ENCODE results near the gene ARHGAP23. TPM values are rescaled to one million over a fixed set of nuclear protein-coding genes. Genes with fewer than 3 reads are reported as not detected.

The ARHGAP23 gene
- total RNA-seq, 4 donors from 2014 or later = 8.2 to 37.7 (median 12.3) TPM

DNA sequence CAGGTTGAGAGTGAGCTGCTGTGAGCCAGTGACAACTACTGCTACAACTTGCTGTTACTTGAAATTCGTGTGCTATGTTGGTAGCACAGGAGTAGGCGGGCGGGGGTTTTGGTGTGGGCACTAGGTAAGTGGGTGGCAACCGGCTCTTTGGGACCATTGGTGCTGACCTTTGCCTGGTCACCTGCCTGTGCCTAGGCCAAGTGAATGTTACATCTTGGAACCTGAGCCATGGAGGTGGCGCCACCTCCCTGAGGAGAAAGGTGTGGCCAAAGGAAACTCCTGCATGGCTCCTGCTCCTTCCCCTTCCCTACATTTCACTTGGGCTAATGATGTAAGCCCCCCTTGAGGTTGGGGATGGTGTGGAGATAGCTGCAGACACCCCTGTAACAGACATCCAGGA lies 25.4 kb upstream of the ARHGAP23 start:
- no peak for TF ChIP-seq CTCF (IDR thresholded peaks at IDR 0.05; ENCODE audit: low read depth)

DNA sequence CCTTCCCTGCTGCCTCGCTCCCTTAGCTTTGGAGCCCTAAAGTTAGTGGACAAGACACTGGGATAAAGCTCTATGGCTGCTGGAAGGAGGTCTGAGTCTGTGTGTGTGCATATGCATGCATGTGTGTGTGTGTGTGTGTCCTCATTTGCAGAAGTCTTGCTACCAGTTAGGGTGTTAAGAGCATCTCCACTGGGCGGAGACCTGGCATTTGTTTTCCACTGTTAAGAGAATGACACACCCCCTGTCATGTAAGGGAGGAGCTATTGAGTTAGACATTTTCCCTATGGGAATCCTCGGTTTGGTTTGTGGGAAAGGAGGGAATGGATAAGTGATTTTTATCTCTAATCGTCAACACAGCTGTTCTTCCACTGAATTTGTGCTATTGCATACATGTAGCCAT lies 24.8 kb upstream of the ARHGAP23 start:
- no peak for TF ChIP-seq CTCF (IDR thresholded peaks at IDR 0.05; ENCODE audit: low read depth)

DNA sequence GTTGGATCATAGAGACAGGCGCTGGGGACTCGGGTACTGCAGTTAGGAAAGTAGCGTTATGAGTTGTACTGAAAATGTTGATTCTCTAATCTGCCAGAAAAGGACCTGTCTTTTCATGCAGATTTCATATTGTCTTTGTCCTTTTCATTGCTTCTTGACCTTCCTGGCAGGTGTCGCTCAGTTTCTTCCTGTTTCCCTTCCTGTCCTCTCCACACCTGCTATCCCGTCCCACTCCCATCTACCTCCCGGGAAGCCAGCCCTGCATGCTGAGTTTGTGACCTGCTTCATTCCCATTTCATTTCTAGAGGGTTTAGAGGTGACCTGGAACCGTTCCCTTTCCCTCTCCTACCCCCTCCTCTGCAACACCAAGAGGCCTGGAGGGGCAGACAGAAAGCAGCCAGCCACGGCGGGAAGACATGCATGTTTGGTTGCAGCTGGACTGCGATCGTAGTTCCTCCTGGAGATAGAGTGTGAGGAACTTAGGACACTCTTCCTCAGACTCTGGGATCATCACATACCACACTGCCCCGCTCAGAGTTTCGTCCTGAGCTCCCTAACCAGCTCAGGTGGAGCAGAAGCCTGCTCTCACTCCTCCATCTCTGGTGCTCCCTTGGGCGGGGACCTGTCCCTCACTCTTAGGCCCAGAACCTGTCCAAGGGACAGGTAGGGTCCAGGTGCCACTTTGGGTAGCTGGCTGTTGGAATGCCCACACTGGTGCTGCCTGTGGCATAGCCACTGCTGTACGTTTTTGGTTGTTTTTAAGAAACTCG lies 23.9 kb upstream of the ARHGAP23 start:
- no peak for TF ChIP-seq CTCF (IDR thresholded peaks at IDR 0.05; ENCODE audit: low read depth)

DNA sequence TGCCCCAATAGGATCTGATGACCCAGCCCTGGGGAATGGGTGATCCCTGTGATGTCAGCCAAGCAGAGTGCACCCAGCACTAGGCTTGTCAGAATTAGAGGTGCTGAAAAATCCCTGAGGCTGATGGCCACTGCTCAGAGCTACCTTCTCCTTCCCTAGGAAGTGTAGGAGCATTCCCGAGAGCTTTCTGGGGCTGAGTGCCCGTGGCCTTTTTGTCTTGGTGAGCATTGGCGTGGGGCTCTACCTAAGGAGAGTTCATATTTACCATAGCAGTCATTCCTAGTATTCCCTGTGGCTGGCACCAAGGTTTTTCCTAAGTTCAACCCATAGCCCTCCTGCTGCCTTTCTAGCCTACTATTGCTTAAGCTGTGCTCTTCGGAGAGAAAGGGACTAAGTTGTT lies 22.6 kb upstream of the ARHGAP23 start:
- TF ChIP-seq CTCF (IDR thresholded peaks at IDR 0.05; ENCODE audit: low read depth) = no peak

DNA sequence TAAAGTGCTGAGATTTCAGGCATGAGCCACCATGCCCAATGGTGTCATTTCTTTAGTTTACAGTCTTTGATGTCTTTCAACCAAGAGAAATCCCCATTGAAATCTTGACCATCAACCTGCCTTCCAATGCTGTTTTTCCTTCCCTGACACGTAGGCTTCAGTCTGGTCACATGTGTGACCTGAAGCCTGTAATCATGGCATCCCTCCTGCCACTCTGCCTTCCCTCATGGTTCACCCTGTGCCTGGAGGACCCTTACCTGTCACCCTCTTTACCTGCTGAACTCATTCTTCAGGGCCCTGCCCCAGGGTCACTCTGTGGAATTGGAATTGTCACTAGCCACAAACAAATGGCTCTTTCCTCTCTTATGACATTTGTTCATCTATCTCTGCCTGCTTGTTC lies 18.1 kb upstream of the ARHGAP23 start:
- no peak for TF ChIP-seq CTCF (IDR thresholded peaks at IDR 0.05; ENCODE audit: low read depth)

- no peak for TF ChIP-seq CTCF (IDR thresholded peaks at IDR 0.05; ENCODE audit: low read depth)
Observed at GRCh38 chr17:38415250-38416194, 12.7 kb upstream of the ARHGAP23 start.

- TF ChIP-seq CTCF (IDR thresholded peaks at IDR 0.05; ENCODE audit: low read depth) = no peak
Observed at GRCh38 chr17:38416840-38417209, 11.4 kb upstream of the ARHGAP23 start.

Measured in subcutaneous adipose tissue (tissue), 4 donors.